Measurements from ENCODE around the gene OR2T1.
"Not testable (repeated sequence)": the region's sequence is repeated elsewhere in the genome, so short reads cannot be mapped to it uniquely, and the experiment has no call there.

Gene OR2T1

DNA sequence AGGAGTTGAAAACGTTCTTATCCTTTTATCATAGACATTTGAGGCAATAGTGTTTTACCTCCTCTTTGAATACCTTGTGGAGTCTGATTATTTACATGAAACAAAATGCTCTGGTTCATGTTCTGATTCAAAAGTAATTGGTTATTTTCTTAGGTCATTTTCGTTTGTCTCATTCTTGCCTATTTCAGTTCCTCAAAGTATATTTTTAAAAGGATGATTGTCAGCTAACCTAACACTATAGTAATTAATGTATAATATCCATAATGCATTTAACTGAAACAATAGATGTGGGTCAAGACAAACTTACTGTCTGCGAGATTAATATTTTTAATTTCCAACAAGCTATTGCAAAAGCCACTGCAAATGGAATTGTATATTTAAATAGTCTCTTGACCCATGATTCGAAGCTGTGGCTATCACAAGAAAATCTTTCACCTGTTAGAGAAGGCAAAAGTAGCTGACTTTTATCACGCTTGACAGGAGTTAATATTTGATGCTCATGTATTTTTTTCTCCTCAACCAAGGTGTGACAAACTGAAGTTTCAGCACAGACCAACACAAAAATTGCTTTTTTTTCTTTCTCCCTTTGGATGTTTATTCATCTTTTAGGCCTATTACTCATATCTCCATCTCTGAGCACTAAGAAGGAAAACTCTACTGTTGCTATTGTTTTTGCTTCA is 47.8 kb downstream of the OR2T1 start:
- ATAC-seq, result peak; percentile 63
- Mint-ChIP-seq H3K4me1 (peaks cover 31% of the 10 kb centered on the region), H3K4me3 (peak overlapping the region; percentile 53), H3K27ac (peak overlapping the region; percentile 79)
- not testable (repeated sequence) for H3K27me3 Mint-ChIP-seq, H3K9me3 Mint-ChIP-seq, H3K36me3 Mint-ChIP-seq

DNA sequence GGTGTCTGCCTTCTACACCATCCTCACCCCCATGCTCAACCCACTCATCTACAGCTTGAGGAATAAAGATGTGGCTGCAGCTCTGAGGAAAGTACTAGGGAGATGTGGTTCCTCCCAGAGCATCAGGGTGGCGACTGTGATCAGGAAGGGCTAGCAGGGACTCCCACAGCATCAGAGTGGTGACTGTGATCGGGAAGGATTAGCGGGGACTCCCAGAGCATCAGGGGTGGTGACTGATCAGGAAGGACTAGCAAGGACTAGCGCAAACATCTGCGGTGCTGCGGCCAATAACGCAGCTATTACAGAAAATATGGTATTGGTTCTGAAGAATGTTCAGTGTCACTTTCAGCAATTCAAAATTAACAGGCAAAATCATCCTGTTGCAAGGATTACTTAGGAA is 50.8 kb downstream of the OR2T1 start:
- not testable (repeated sequence) for H3K4me3 Mint-ChIP-seq, H3K36me3 Mint-ChIP-seq, H3K27me3 Mint-ChIP-seq, ATAC-seq, H3K9me3 Mint-ChIP-seq, H3K27ac Mint-ChIP-seq
- peaks cover 16% of the 10 kb centered on the region for H3K4me1 Mint-ChIP-seq

DNA sequence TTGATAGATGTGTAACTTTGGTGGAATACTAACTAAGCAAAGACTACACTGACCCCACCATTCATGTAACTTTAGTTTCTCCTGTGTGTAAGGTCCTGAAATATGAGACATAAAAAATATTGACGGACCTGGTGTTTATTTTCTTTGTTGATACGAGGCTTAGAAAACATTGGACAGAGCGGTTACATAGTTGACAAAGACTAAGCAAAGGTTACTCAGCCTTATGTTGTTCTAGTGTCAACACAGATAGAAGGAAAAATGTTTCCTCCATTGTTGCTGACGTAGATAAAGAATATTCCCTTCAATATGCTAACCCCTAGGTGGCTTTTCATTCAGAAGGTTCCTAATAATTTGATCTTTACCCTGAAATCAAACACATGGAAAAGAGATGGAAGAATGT is 52.2 kb downstream of the OR2T1 start:
- H3K36me3 Mint-ChIP-seq, H3K9me3 Mint-ChIP-seq, H3K27ac Mint-ChIP-seq, H3K27me3 Mint-ChIP-seq, H3K4me3 Mint-ChIP-seq, ATAC-seq: not testable (repeated sequence)
- H3K4me1 Mint-ChIP-seq, result peaks cover 10% of the 10 kb centered on the region

DNA sequence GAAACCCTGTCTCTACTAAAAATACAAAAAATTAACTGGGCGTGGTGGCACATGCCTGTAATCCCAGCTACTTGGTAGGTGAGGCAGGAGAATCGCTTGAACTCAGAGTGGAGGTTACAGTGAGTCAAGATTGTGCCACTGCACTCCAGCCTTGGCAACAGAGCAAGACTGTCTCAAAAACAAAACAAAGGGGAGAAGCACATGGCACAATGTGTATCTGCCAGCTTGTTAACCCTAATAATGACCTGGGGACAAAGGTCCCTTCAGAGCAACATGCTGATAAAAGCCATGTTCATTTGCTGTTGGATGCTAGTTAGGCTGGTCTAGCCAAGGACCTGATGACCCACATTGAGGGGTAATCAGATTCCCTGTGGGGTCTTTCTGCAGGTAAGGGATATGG is 53.8 kb downstream of the OR2T1 start:
- ATAC-seq, H3K9me3 Mint-ChIP-seq, H3K27ac Mint-ChIP-seq, H3K4me1 Mint-ChIP-seq, H3K4me3 Mint-ChIP-seq, H3K27me3 Mint-ChIP-seq: not testable (repeated sequence)
- peaks cover 11% of the 10 kb centered on the region for H3K36me3 Mint-ChIP-seq

Measured in stimulated activated memory B cell treated with anti-CD40 and anti-IgM and Interleukin-4, amounts not matched to agents 10 μg/mL and 1 μg/mL and 100 μg/mL, for 72 hours (primary cell).